GM08714 (cell line): ENCODE measurements around the gene CCDC149.

Experiments
- H3K4me3 ChIP-seq: fragments of 200-500 bp; sonication (Bioruptor generic); 2 replicates; pipeline ENCODE4 v1.5.1; 2014; ENCODE audit warnings: mild to moderate bottlenecking, low read length, inconsistent platforms
- ZNF274 ChIP-seq: IDR thresholded peaks from 2 replicates; pipeline ENCODE4 v1.6.1; 2012; ENCODE audit warnings: mild to moderate bottlenecking, low read depth, low read length

The CCDC149 gene

DNA sequence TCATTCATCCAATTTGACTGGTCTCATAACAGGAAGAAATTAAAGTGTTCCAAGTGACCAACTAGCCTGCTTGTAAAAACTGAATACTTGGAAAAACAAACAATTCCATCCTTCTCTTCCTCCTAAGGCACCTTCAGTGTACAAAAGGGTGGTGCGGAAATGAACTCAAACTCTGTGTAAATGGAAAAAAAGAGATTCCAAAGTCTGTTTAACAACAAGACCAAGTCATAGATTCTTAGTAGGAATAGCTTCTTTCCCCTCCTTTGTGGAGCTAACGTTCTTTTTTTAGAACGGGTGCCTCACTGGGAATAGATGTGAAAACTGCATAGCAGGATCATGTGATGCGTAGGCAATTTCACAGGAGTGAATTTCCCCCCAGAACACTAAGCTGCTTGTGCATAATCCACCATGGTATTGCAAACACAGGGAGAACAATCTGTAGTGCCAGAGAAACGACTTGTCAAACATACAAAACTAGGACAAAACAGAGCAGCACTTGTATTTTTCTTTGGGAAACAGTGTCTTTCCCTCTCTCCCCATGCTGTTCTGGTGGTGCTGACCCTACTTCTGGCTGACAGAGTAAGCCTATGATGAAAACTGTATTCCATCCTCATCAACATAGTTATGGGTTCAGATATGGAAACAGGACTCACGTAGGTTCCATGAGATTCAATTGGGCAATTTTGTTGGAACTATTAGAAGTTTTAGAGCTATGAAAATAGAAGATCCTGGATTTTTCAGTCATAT lies 130.7 kb downstream of the CCDC149 start:
- H3K4me3 ChIP-seq, result no peak overlapping the region
- TF ChIP-seq ZNF274, result no peak

DNA sequence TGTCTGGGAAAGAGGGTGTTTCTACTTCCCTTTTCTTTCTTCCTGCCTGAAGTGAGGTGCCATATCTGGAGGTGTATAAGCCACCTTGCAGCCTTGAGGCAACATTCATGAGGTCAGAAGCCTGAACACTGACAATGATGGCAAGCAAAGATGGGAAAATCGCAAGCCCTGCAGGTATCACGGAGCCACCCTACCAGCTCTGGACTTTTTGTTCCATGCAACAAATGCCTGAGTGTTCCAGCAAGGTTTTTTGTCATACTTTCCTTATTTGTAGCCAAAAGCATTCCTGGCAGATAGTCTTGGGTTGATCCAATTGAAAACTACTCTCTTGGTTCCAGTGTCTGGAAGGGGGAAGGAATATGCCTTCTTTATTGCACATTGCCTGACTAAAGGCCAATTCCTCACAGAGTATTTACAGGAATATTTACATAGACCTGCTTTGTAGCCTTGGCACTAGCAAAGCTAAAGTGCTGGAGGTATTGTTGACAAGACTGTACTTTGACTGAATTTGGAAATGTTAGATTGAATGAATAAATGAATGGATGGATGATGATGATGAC lies 131.8 kb downstream of the CCDC149 start:
- no peak overlapping the region for H3K4me3 ChIP-seq
- no peak for TF ChIP-seq ZNF274

DNA sequence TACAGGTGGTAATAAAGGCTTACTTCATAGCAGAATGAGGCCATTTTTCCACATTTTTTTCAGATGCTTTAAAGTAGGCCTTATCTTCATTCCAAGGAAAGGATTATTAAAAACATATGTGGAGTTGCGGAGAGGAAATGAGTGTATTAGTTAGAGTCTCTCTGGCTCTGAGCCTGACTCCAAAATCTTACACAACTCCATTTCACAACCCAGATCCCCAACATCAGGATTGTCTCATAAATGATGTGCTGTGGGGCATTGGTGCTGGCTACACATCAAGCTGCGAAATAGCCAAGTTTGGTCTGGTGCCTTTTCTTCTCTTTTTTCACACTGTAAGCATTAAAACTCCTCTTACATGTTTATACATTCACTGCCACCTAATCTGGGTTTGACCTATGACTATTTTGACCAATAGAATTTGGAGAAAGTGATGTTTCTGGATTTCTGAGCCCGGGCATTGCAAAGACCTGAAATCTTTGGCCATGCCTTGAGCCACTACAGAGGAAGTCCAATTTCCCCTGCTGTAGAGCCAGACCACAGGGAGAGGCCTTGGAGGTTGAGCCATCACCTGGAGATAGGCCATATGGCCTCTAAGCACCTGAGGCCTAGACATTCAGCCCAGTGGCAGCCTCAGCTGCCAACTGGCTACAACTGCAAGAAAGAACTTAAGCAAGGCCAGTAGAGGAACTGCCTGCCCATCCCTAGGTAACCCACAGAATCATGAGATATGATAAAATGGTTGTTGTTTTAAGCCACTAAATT lies 134.2 kb downstream of the CCDC149 start:
- H3K4me3 ChIP-seq, result no peak overlapping the region
- no peak for TF ChIP-seq ZNF274

DNA sequence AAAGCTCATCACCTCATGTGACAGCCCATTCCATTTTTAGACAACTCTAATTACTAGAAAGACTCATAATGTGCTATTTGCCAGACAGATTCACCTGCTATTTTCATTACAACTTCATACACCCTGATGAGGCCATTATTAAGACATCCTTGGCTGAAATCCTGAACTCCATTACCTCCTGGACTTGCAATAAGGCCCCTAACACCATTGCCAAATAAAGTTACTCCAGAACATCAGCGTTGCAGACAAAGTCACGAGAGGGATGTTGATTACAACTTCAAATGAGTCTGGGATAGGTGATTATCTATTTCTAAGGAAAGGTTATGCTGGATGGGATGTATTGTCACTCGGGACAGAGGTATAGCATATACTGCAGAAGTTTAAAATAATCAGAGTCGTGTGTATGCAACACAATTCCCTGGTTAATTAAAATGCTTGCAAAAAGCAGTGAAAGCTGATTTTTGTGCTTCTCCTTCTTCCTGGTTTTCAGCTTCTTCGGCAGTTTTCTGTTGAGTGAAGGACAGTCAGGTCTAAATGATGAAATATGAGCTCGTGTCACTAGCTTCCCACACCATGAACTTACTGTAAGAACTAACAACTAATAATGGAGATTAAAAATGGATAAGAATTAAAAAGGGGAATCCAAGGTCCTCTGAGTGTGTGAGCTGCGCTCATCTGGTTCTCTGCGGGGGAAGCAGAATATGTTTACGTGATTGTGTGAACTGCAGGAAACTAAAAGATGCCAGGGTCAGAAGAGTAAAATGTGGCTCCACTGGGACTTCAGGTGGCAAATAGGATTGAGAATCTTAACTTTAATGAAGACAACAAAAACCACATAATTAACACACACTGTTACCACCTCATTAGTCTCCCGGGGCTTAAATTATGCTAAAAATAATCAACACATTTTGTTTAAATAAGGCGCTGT lies 135.0 kb downstream of the CCDC149 start:
- no peak for TF ChIP-seq ZNF274

GRCh38 chr4:24775750-24776149 lies 137.1 kb downstream of the CCDC149 start:
- TF ChIP-seq ZNF274, result no peak
- no peak overlapping the region for H3K4me3 ChIP-seq

More for the DNA sequence above, 135.0 kb downstream of the CCDC149 start:
- H3K4me3 ChIP-seq, result no peak overlapping the region

DNA sequence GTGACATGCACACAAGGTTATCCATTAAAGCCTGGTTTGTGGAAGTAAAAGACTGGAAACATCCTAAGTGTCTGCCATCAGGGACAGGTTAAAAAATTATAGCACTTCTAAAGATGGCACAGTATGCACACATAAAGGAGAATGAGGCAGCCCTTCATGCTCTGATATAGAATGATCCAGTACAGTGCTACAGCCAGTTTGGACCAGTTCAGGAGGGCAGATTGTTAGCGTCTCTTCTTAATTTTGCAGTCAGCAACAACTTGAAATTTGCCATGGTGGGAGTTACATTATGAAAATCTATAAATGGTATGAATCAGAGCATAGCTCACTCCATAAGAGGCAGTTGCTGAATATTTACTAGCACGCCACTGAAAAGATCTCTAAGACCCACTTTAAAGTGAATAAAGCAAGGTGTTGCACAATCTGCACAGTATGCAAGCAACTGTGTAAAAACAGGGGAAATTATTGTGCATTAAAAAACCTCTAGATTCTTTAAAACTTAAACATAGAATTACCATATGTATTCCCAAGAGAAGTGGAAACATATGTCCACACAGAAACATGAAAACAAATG lies 137.7 kb downstream of the CCDC149 start:
- no peak overlapping the region for H3K4me3 ChIP-seq
- no peak for TF ChIP-seq ZNF274

GRCh38 chr4:24774452-24774851 lies 138.4 kb downstream of the CCDC149 start:
- TF ChIP-seq ZNF274, result no peak
- H3K4me3 ChIP-seq, result no peak overlapping the region

DNA sequence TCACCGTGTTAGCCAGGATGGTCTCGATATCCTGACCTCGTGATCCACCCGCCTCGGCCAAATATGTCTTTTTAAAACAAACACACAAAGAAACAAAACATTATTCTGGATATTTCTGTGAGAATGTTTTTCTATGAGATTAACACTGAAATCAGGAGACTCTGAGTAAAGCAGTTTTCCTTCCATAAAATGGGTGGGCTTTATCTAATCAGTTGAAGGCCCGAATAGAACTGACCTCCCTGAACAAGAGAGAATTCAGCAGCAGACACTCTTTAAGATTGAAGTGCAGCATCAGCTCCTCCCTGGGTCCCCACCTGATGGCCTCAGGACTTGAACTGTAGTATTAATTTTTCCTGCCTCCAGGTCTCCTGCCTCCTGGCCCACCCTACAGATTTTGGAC lies 139.9 kb downstream of the CCDC149 start:
- H3K4me3 ChIP-seq, result no peak overlapping the region
- TF ChIP-seq ZNF274, result no peak

DNA sequence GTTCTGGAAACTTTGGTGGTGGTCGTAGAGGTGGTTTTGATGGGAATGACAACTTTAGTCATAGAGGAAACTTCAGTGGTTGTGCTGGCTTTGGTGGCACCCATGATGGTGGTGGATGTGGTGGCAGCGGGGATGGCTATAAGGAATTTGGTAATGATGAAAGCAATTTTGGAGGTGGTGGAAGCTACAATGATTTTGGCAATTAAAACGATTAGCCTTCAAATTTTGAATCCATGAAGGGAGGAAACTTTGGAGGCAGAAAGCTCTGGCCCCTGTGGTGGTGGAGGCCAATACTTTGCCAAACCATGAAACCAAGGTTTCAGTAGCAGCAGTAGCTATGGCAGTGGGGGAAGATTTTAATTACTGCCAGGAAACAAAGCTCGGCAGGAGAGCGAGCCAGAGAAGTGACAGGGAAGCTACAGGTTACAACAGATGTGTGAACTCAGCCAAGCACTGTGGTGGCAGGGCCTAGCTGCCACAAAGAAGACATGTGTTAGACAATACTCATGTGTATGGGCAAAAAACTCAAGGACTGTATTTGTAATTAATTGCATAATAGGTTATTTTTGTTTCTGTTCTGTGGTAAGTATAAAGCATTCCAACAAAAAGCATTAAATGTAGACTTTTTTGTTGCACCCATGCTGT lies 140.7 kb downstream of the CCDC149 start:
- no peak overlapping the region for H3K4me3 ChIP-seq

GRCh38 chr4:24771241-24771640 lies 141.6 kb downstream of the CCDC149 start:
- no peak for TF ChIP-seq ZNF274
- H3K4me3 ChIP-seq, result no peak overlapping the region

More for the DNA sequence above, 140.7 kb downstream of the CCDC149 start:
- no peak for TF ChIP-seq ZNF274

DNA sequence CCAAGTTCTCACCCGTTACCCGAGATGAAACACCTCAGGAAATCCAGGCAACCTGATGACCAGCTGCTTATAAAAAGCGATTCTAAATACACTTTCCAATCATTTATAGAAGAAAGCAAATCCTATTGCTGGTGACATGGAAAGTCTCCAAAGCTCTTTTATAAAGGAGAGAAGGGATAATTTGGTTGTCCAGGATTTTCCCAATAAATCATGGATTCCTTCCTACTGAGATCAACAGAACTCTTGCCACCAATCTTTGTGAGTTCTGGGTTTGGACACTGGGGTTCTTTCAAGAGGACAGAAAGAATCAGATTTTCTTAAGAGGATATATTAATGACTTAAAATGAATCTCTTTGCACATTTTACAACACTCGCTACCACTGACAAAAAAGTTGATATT lies 142.2 kb downstream of the CCDC149 start:
- no peak for TF ChIP-seq ZNF274
- H3K4me3 ChIP-seq, result no peak overlapping the region

DNA sequence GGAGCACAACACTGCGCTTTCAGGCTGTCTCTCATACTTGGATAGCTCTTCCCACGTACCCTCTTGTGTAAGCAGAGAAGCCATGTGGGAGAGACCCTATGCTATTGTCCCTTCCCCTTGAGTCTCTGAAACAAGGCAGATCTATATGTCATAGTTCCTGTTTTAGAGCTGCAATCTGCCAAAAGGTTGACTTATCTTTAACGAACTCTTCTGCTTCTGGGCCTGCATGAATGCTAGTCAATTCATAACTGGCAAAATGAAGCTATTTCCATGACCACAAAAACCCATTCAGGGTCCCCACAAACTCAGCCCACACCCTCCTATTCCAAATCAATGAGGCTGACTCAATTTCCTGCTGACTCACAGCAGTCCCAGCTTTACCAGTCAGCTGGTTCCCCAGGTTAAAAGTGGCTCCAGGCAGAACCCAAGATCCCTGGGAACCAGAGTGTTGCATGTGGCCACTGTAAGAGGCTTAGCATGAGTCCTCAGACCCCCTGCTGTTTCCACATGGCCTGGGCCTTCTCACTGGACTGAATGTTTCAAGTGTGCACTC lies 142.7 kb downstream of the CCDC149 start:
- TF ChIP-seq ZNF274, result no peak
- no peak overlapping the region for H3K4me3 ChIP-seq

GRCh38 chr4:24769571-24769970 lies 143.3 kb downstream of the CCDC149 start:
- H3K4me3 ChIP-seq, result no peak overlapping the region
- TF ChIP-seq ZNF274, result no peak

DNA sequence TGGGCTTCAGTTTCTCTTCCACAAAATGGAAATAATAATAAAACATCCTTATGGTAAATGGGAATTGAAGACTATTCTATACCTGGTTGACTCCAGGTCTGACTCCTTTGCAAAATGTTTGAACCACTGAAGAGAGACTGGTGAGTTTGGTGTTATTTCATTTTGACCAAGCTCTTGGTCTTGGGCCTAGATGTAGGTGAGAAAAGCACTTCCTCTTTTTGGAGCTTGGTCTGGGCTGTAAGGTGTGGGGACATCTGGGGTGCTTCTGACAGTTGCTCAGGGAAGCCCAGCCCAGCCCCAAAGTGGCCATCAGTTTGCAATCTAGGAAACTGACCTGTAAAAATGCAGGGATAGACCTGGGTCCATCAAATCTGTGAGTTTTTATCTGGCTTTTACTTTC lies 144.2 kb downstream of the CCDC149 start:
- H3K4me3 ChIP-seq, result no peak overlapping the region
- no peak for TF ChIP-seq ZNF274
